H1 (cell line): ENCODE data around the gene CELA1. TPM values are rescaled to one million over a fixed set of nuclear protein-coding genes. Genes with fewer than 3 reads are reported as not detected.

ENCODE experiments used
- CTCF ChIA-PET: fragments of 300-600 bp; sonication (Branson Sonifier 250); formaldehyde crosslinking; loops from one replicate; lab custom pipeline; 2021; ENCODE audit not compliant: partially characterized antibody; lab: Charles Lee
- POLR2A ChIA-PET: fragments of 300-600 bp; sonication (Branson Sonifier 250); formaldehyde crosslinking; loops from one replicate; lab custom pipeline; 2021; ENCODE audit warnings: inconsistent platforms; ENCODE audit not compliant: partially characterized antibody; lab: Charles Lee
- DNase-seq, 2 experiments: peaks; one replicate each; pipeline versions ENCODE4 v3.0.0 to v3.0.0-alpha.2; 2010 to 2022; ENCODE audit warnings: low spot score in 2 of 2, low read depth in 1 of 2, mixed read lengths in 1 of 2
- FAIRE-seq: peaks from 2 replicates; lab custom pipeline; 2011; peaks lifted over from hg19 to GRCh38; lab: Jason Lieb, UNC
- H2AFZ ChIP-seq: 2 replicates; pipeline ENCODE4 v1.8.1; 2012; ENCODE audit warnings: low read length, inconsistent platforms
- H2AK5ac ChIP-seq: 2 replicates; pipeline ENCODE4 v1.6.1; 2013; ENCODE audit warnings: low read depth, low read length
- H2BK120ac ChIP-seq: replicated peaks from 2 replicates; pipeline ENCODE3; 2013; ENCODE audit warnings: low read depth, low read length, inconsistent platforms
- H2BK12ac ChIP-seq: 2 replicates; pipeline ENCODE4 v1.6.1; 2013; ENCODE audit warnings: low read depth, low read length
- H2BK15ac ChIP-seq: 2 replicates; pipeline ENCODE4 v1.6.1; 2013; ENCODE audit warnings: low read length
- H2BK20ac ChIP-seq: 2 replicates; pipeline ENCODE4 v1.6.1; 2013; ENCODE audit warnings: low read length
- H2BK5ac ChIP-seq: 2 replicates; pipeline ENCODE4 v1.6.1; 2013; ENCODE audit warnings: low read depth, low read length
- H3K14ac ChIP-seq: 2 replicates; pipeline ENCODE4 v1.6.1; 2013; ENCODE audit warnings: inconsistent platforms; ENCODE audit not compliant: insufficient read length
- H3K18ac ChIP-seq: 2 replicates; pipeline ENCODE4 v1.6.1; 2013; ENCODE audit warnings: low read length; ENCODE audit errors: extremely low read depth
- H3K23ac ChIP-seq: 2 replicates; pipeline ENCODE4 v1.6.1; 2013; ENCODE audit warnings: inconsistent platforms; ENCODE audit not compliant: insufficient read length
- H3K23me2 ChIP-seq: 2 replicates; pipeline ENCODE4 v1.6.1; 2013; ENCODE audit warnings: low read depth, low read length
- H3K27ac ChIP-seq: 2 replicates; pipeline ENCODE4 v1.6.1; 2011; ENCODE audit warnings: low read depth, low read length, inconsistent platforms
- H3K27me3 ChIP-seq, 4 experiments: replicated peaks in 1 of 4; 1 replicate in 1 of 4; 2 replicates in 3 of 4; pipeline versions ENCODE4 v1.6.1 to v1.8.1; 2011 to 2013; ENCODE audit warnings: low read length in 3 of 4, mild to moderate bottlenecking in 3 of 4, inconsistent platforms in 2 of 4, mixed read lengths in 2 of 4, moderate library complexity in 1 of 4; ENCODE audit not compliant: control insufficient read depth in 3 of 4, insufficient read depth in 3 of 4; ENCODE audit errors: extremely low read depth in 1 of 4
- H3K36me3 ChIP-seq, 4 experiments: 2 replicates each; pipeline versions ENCODE4 v1.6.1 to v1.8.1; 2011 to 2013; ENCODE audit warnings: mild to moderate bottlenecking in 4 of 4, low read length in 3 of 4, moderate library complexity in 2 of 4, control low read depth in 1 of 4, inconsistent platforms in 1 of 4; ENCODE audit not compliant: insufficient read depth in 4 of 4, control insufficient read depth in 2 of 4
- H3K4ac ChIP-seq: replicated peaks from 2 replicates; pipeline ENCODE3; 2013; ENCODE audit warnings: low read length, low read depth, mixed read lengths, inconsistent platforms; ENCODE audit not compliant: insufficient read length
- H3K4me1 ChIP-seq, 4 experiments: replicated peaks in 1 of 4; 1 replicate in 1 of 4; 2 replicates in 3 of 4; pipeline versions ENCODE4 v1.6.1 to v1.8.1; 2011 to 2013; ENCODE audit warnings: low read length in 3 of 4, inconsistent platforms in 2 of 4, mixed read lengths in 1 of 4; ENCODE audit not compliant: insufficient read depth in 4 of 4, control insufficient read depth in 3 of 4
- H3K4me2 ChIP-seq, 2 experiments: 2 replicates each; pipeline versions ENCODE4 v1.6.1 to v1.8.1; 2011 to 2013; ENCODE audit warnings: low read depth in 2 of 2, low read length in 2 of 2, control low read depth in 1 of 2, inconsistent platforms in 1 of 2, mild to moderate bottlenecking in 1 of 2; ENCODE audit not compliant: insufficient read depth in 1 of 2
- H3K4me3 ChIP-seq, 4 experiments: fragments of 200-600, 300-600 bp in 1 of 4; sonication (generic), shearing (Covaris generic), sonication (Bioruptor Twin) in 1 of 4; 2 replicates each; pipeline versions ENCODE4 v1.5.1 to v1.8.1; 2011 to 2016; ENCODE audit warnings: low read length in 4 of 4, low read depth in 3 of 4, control low read depth in 2 of 4, inconsistent platforms in 2 of 4, mild to moderate bottlenecking in 2 of 4, mixed read lengths in 1 of 4, moderate library complexity in 1 of 4; ENCODE audit not compliant: insufficient read depth in 2 of 4; ENCODE audit errors: extremely low read depth in 1 of 4
- H3K56ac ChIP-seq: replicated peaks from 2 replicates; pipeline ENCODE3; 2013; ENCODE audit warnings: low read depth, mild to moderate bottlenecking, mixed read lengths, low read length, inconsistent platforms; ENCODE audit not compliant: insufficient read length
- H3K79me1 ChIP-seq: 2 replicates; pipeline ENCODE4 v1.6.1; 2013; ENCODE audit warnings: low read depth, low read length, control low read depth
- H3K79me2 ChIP-seq, 2 experiments: 2 replicates each; pipeline versions ENCODE4 v1.6.1 to v1.8.1; 2012 to 2013; ENCODE audit warnings: low read length in 2 of 2, mild to moderate bottlenecking in 2 of 2, inconsistent platforms in 1 of 2; ENCODE audit not compliant: insufficient read depth in 2 of 2, control insufficient read depth in 1 of 2
- H3K9ac ChIP-seq, 4 experiments: replicated peaks in 1 of 4; 1 replicate in 1 of 4; 2 replicates in 3 of 4; pipeline versions ENCODE4 v1.6.1 to v1.8.1; 2011 to 2013; ENCODE audit warnings: low read depth in 3 of 4, low read length in 3 of 4, control low read depth in 2 of 4, mild to moderate bottlenecking in 2 of 4, moderate library complexity in 2 of 4, inconsistent platforms in 1 of 4; ENCODE audit errors: extremely low read depth in 1 of 4
- H3K9me3 ChIP-seq, 2 experiments: 2 replicates each; pipeline versions ENCODE4 v1.6.1 to v1.8.1; 2012 to 2013; ENCODE audit warnings: mild to moderate bottlenecking in 2 of 2, moderate library complexity in 2 of 2, control low read depth in 1 of 2, inconsistent platforms in 1 of 2, low read depth in 1 of 2, low read length in 1 of 2, mixed read lengths in 1 of 2; ENCODE audit not compliant: insufficient read depth in 2 of 2
- H4K20me1 ChIP-seq, 2 experiments: replicated peaks in 1 of 2; 2 replicates each; pipeline versions ENCODE3 to v1.8.1; 2011 to 2013; ENCODE audit warnings: inconsistent platforms in 2 of 2, low read length in 2 of 2, mild to moderate bottlenecking in 1 of 2; ENCODE audit not compliant: insufficient read depth in 2 of 2, control insufficient read depth in 1 of 2
- H4K5ac ChIP-seq: 2 replicates; pipeline ENCODE4 v1.6.1; 2013; ENCODE audit warnings: low read length, low read depth, mixed read lengths, inconsistent platforms; ENCODE audit not compliant: insufficient read length
- H4K8ac ChIP-seq: 2 replicates; pipeline ENCODE4 v1.8.0; 2013; ENCODE audit warnings: mild to moderate bottlenecking, moderate library complexity, low read length, inconsistent platforms; ENCODE audit not compliant: insufficient read depth; ENCODE audit errors: extremely low read depth
- H4K91ac ChIP-seq: replicated peaks from 2 replicates; pipeline ENCODE3; 2013; ENCODE audit warnings: low read length, mixed read lengths, inconsistent platforms; ENCODE audit not compliant: insufficient read length
- CTBP2 ChIP-seq: IDR thresholded peaks from 2 replicates; pipeline ENCODE4 v1.7.0; 2011; ENCODE audit warnings: borderline replicate concordance, mild to moderate bottlenecking, moderate library complexity, mixed read lengths, low read length; ENCODE audit not compliant: insufficient read depth, insufficient read length
- CTCF ChIP-seq, 3 experiments: IDR thresholded peaks; 1 replicate in 2 of 3; 2 replicates in 1 of 3; pipeline versions ENCODE4 v1.5.1 to v1.6.1; 2011; ENCODE audit warnings: low read length in 3 of 3, mild to moderate bottlenecking in 3 of 3, inconsistent platforms in 2 of 3, low read depth in 1 of 3, moderate library complexity in 1 of 3; ENCODE audit not compliant: insufficient read depth in 1 of 3; ENCODE audit errors: control extremely low read depth in 1 of 3
- EP300 ChIP-seq, 2 experiments: IDR thresholded peaks; 1 replicate in 1 of 2; 2 replicates in 1 of 2; pipeline ENCODE4 v1.6.1; 2011 to 2012; ENCODE audit warnings: low read depth in 2 of 2, low read length in 2 of 2, mild to moderate bottlenecking in 2 of 2, borderline replicate concordance in 1 of 2, inconsistent platforms in 1 of 2, moderate library complexity in 1 of 2
- MAX ChIP-seq: IDR thresholded peaks from 2 replicates; pipeline ENCODE4 v1.6.1; 2012; ENCODE audit warnings: inconsistent platforms
- NANOG ChIP-seq: IDR thresholded peaks from 2 replicates; pipeline ENCODE4 v1.6.1; 2011; ENCODE audit warnings: low read length, low read depth, mild to moderate bottlenecking, inconsistent platforms; ENCODE audit not compliant: insufficient read depth, poor library complexity, severe bottlenecking
- NRF1 ChIP-seq: IDR thresholded peaks from 2 replicates; pipeline ENCODE4 v1.6.1; 2011; ENCODE audit warnings: mild to moderate bottlenecking, low read depth, low read length, improper control_type of control experiment
- SRF ChIP-seq: IDR thresholded peaks from 2 replicates; pipeline ENCODE4 v1.6.1; 2011; ENCODE audit warnings: mild to moderate bottlenecking, low read depth, low read length, moderate library complexity
- ZNF274 ChIP-seq: IDR thresholded peaks from 2 replicates; pipeline ENCODE4 v1.7.0; 2012; ENCODE audit warnings: low read length, borderline replicate concordance; ENCODE audit errors: extremely low read depth
- WGBS, 2 experiments: shearing (Covaris generic) in 1 of 2; methylation state at CpG; one replicate each; pipeline versions ENCODE4 v1.1.6 to v1.1.7; 2013 to 2015; ENCODE audit warnings: low lambda C conversion rate in 2 of 2, mixed read lengths in 2 of 2, inconsistent platforms in 1 of 2, low coverage in 1 of 2, missing lambda C conversion rate in 1 of 2; ENCODE audit not compliant: insufficient replicate concordance in 2 of 2, insufficient coverage in 1 of 2, insufficient read length in 1 of 2; ENCODE audit errors: extremely low coverage in 1 of 2, missing lambda C conversion rate in 1 of 2; 5-methylcytosine and 5-hydroxymethylcytosine counted together
- polyA plus RNA-seq, 7 experiments: library from polyadenylated mRNA; depleted of rRNA in 3 of 7; stranded (reverse) in 5 of 7; unstranded in 2 of 7; fragments of >200 nt in 5 of 7; fragments of 200-250 nt in 2 of 7; gene quantifications; 1 replicate in 5 of 7; 2 replicates in 1 of 7; 4 replicates in 1 of 7; pipeline versions ENCODE4 v1.2.1 to v1.2.3, GENCODE V29; 2011 to 2013; ENCODE audit warnings: missing spikeins in 2 of 7, mixed read lengths in 2 of 7
- total RNA-seq: library from RNA; stranded (reverse); fragmentation: NEBNext Ultra II Directional; extraction: Animal tissue kit (Norgen Biotek cat#: 25700); gene quantifications from 2 replicates; pipeline ENCODE4 v1.2.1, GENCODE V29; 2021

Gene CELA1
- total and polyA plus RNA-seq, 2 of the 8 experiments (the other 6 are each of a cell fraction or from before 2014, with no cell fraction given), result 0.09 TPM; not detected in 1

GRCh38 chr12:51392556-51393237 lies 46.2 kb upstream of the CELA1 start:
- peak overlapping the region; percentile 67 to 68 for H3K4me2 ChIP-seq
- no peak overlapping the region for H3K23ac ChIP-seq
- H3K9me3 ChIP-seq, result no peaks in the 10 kb centered on the region
- no peak overlapping the region; the same call in 1 of the 2 replicates for H2AK5ac ChIP-seq
- no peaks in the 10 kb centered on the region for H3K79me2 ChIP-seq
- H4K5ac ChIP-seq, result no peak overlapping the region
- no peak overlapping the region for H2AFZ ChIP-seq
- H4K8ac ChIP-seq, result no peak overlapping the region
- no peak overlapping the region for H3K18ac ChIP-seq
- peaks cover 0 to 13% (median 2%) of the 10 kb centered on the region in 4 experiments; a peak in 2 of 8 replicates for H3K36me3 ChIP-seq
- H4K91ac ChIP-seq, result no peak overlapping the region
- H3K56ac ChIP-seq, result no peak overlapping the region
- peak overlapping the region in 2 of 4 experiments; percentile 29 to 39; a peak in 2 of 7 replicates for H3K9ac ChIP-seq
- no peak overlapping the region for H2BK20ac ChIP-seq
- 25% methylated on average over 19 of the region's 22 CpGs; no CpG with 5 or more reads in 1 of the 2 experiments for WGBS, 2 experiments
- no peaks in the 10 kb centered on the region for H3K79me1 ChIP-seq
- FAIRE-seq (no peak), DNase-seq (peak in 1 of 2 experiments; percentile 54)
- H4K20me1 ChIP-seq, result no peaks in the 10 kb centered on the region
- ChIA-PET POLR2A (interaction anchor here (0.6 to 2.1 kb wide), 8 partner anchors 9 to 139 kb away, joined by 3 to 7 read pairs (median 4); no protein-coding TSS in a partner anchor), CTCF (interaction anchor here (0.6 to 1.5 kb wide), 2 partner anchors 10 to 57 kb away, joined by 3 read pairs; no protein-coding TSS in a partner anchor)
- H2BK5ac ChIP-seq, result no peak overlapping the region
- no peak overlapping the region for H3K27ac ChIP-seq
- no peak overlapping the region for H3K4ac ChIP-seq
- no peak overlapping the region for H2BK15ac ChIP-seq
- peak overlapping the region; percentile 68 to 88 (median 82); a peak in 7 of 8 replicates for H3K4me3 ChIP-seq
- H3K27me3 ChIP-seq, result no peaks in the 10 kb centered on the region
- no peak overlapping the region for H2BK12ac ChIP-seq
- no peak overlapping the region for H2BK120ac ChIP-seq
- peaks cover 8 to 19% (median 9%) of the 10 kb centered on the region in 4 experiments for H3K4me1 ChIP-seq
- no peak overlapping the region for H3K14ac ChIP-seq
- peaks cover 5% of the 10 kb centered on the region; the same call in 1 of the 2 replicates for H3K23me2 ChIP-seq
- TF ChIP-seq SRF (no peak), CTBP2 (no peak), MAX (peak; percentile 55; the same call in 1 of the 2 replicates), NRF1 (no peak), CTCF (IDR thresholded peaks at IDR 0.05; ENCODE audit: control extremely low read depth in 1 of 3, insufficient read depth in 1 of 3, low read depth in 1 of 3, low read length in 3 of 3) (0 out of 4 replicates have a peak, but pooled peaks of 1 of the 3 experiments have one; percentile 8), NANOG (no peak), ZNF274 (no peak), EP300 (IDR thresholded peaks at IDR 0.05; ENCODE audit: borderline replicate concordance in 1 of 2, low read depth in 2 of 2, low read length in 2 of 2) (no peak)
